HepG2 (cell line): Measurements from ENCODE around the gene CHST14. TPM values are rescaled to one million over a fixed set of nuclear protein-coding genes. Genes with fewer than 3 reads are reported as not detected.

Experiments used
- CBX1 ChIP-seq: IDR thresholded peaks from one replicate; pipeline ENCODE4 v1.6.1; 2016; ENCODE audit warnings: antibody characterized with exemption, low read depth
- FOXK1 ChIP-seq: sonication (generic); formaldehyde crosslinking; IDR thresholded peaks from 2 replicates; pipeline ENCODE4 v1.4.0; 2020; ENCODE audit warnings: low read depth, missing genetic modification reagents, borderline replicate concordance
- HCFC1 ChIP-seq: fragments of 150-350 bp; IDR thresholded peaks from 2 replicates; pipeline ENCODE4 v1.6.1; 2014; ENCODE audit warnings: low read depth, low read length
- HNF4A ChIP-seq: sonication (generic); formaldehyde crosslinking; IDR thresholded peaks from 2 replicates; pipeline ENCODE4 v1.4.0; 2020; ENCODE audit warnings: missing genetic modification reagents
- HNRNPLL ChIP-seq: fragments of 200-400 bp; formaldehyde crosslinking; IDR thresholded peaks from 2 replicates; pipeline ENCODE4 v1.6.1; 2017; ENCODE audit warnings: mild to moderate bottlenecking, low read depth, low read length; ENCODE audit not compliant: poor library complexity, severe bottlenecking
- JUN ChIP-seq: sonication (generic); formaldehyde crosslinking; IDR thresholded peaks from 2 replicates; pipeline ENCODE4 v1.4.0; 2020; ENCODE audit warnings: mild to moderate bottlenecking, missing genetic modification reagents
- MBD4 ChIP-seq: IDR thresholded peaks from 2 replicates; pipeline ENCODE4 v1.6.1; 2012; ENCODE audit warnings: low read length, inconsistent platforms, borderline replicate concordance
- MXI1 ChIP-seq: IDR thresholded peaks from 3 replicates; pipeline ENCODE4 v1.6.1; 2012; ENCODE audit warnings: low read depth, low read length, inconsistent platforms, borderline replicate concordance
- NCOA5 ChIP-seq: sonication (generic); formaldehyde crosslinking; IDR thresholded peaks from 2 replicates; pipeline ENCODE4 v1.4.0; 2020; ENCODE audit warnings: missing genetic modification reagents
- NFE2 ChIP-seq: sonication (generic); formaldehyde crosslinking; IDR thresholded peaks from 2 replicates; pipeline ENCODE4 v1.4.0; 2020; ENCODE audit warnings: missing genetic modification reagents
- NPAS2 ChIP-seq: sonication (generic); formaldehyde crosslinking; IDR thresholded peaks from 2 replicates; pipeline ENCODE4 v1.8.0; 2022; ENCODE audit warnings: mild to moderate bottlenecking, missing genetic modification reagents, borderline replicate concordance
- RAD21 ChIP-seq: fragments of 450-650 bp; formaldehyde crosslinking; IDR thresholded peaks from 2 replicates; pipeline ENCODE4 v1.5.0; 2020; ENCODE audit warnings: mild to moderate bottlenecking
- RBAK ChIP-seq: sonication (generic); formaldehyde crosslinking; IDR thresholded peaks from 2 replicates; pipeline ENCODE4 v1.5.1; 2020; ENCODE audit warnings: mild to moderate bottlenecking, missing genetic modification reagents
- RFX3 ChIP-seq: IDR thresholded peaks from 2 replicates; pipeline ENCODE4 v1.6.1; 2016; ENCODE audit warnings: missing biosample characterization, missing genetic modification reagents
- SATB2 ChIP-seq: sonication (generic); formaldehyde crosslinking; IDR thresholded peaks from 2 replicates; pipeline ENCODE4 v1.5.0; 2020; ENCODE audit warnings: missing genetic modification reagents
- WIZ ChIP-seq: sonication (generic); formaldehyde crosslinking; IDR thresholded peaks from 2 replicates; pipeline ENCODE4 v1.5.1; 2020; ENCODE audit warnings: mild to moderate bottlenecking, missing genetic modification reagents
- ZBTB3 ChIP-seq: sonication (generic); formaldehyde crosslinking; IDR thresholded peaks from 2 replicates; pipeline ENCODE4 v1.4.0; 2020; ENCODE audit warnings: low read depth, mild to moderate bottlenecking, moderate library complexity, missing genetic modification reagents, borderline replicate concordance
- ZNF557 ChIP-seq: sonication (generic); formaldehyde crosslinking; IDR thresholded peaks from 2 replicates; pipeline ENCODE4 v1.4.0; 2020; ENCODE audit warnings: missing genetic modification reagents
- ZNF781 ChIP-seq: sonication (generic); formaldehyde crosslinking; IDR thresholded peaks from 2 replicates; pipeline ENCODE4 v1.5.1; 2020; ENCODE audit warnings: borderline replicate concordance, mild to moderate bottlenecking, missing genetic modification reagents; ENCODE audit errors: not compliant biosample characterization
- ZNF839 ChIP-seq: sonication (generic); formaldehyde crosslinking; IDR thresholded peaks from 2 replicates; pipeline ENCODE4 v1.4.0; 2020; ENCODE audit warnings: missing genetic modification reagents, mild to moderate bottlenecking, borderline replicate concordance
- ZSCAN31 ChIP-seq: sonication (generic); formaldehyde crosslinking; IDR thresholded peaks from 2 replicates; pipeline ENCODE4 v1.5.0; 2020; ENCODE audit warnings: low read depth, mild to moderate bottlenecking, missing genetic modification reagents
- polyA plus RNA-seq, 8 experiments: library from polyadenylated mRNA; depleted of rRNA in 3 of 8; stranded (reverse) in 7 of 8; unstranded in 1 of 8; fragments of >200 nt; fragmentation: Illumina TruSeq in 4 of 8; extraction: Trizol in 4 of 8; gene quantifications; 2 replicates each; pipeline versions ENCODE4 v1.2.1 to v1.2.3, GENCODE V29; 2011 to 2016; ENCODE audit warnings: low read depth in 4 of 8, missing spikeins in 1 of 8, mixed read lengths in 1 of 8; ENCODE audit not compliant: insufficient read depth in 1 of 8
- total RNA-seq, 5 experiments: library from RNA; depleted of rRNA; stranded (reverse); fragments of >200 nt; fragmentation: Illumina TruSeq; extraction: Trizol; gene quantifications; 2 replicates each; pipeline ENCODE4 v1.2.3, GENCODE V29; 2016; ENCODE audit warnings: low read depth in 1 of 5
- TF ChIP-seq, protein P1 (sequence below): sonication (generic); formaldehyde crosslinking; IDR thresholded peaks from 2 replicates; pipeline ENCODE4 v1.5.1; 2020; ENCODE audit warnings: missing genetic modification reagents, mild to moderate bottlenecking, borderline replicate concordance
- TF ChIP-seq, protein P2 (sequence below): IDR thresholded peaks from 2 replicates; pipeline ENCODE4 v1.6.1; 2016; ENCODE audit warnings: missing compliant biosample characterization, missing genetic modification reagents, borderline replicate concordance
- TF ChIP-seq, protein P3 (sequence below): sonication (generic); formaldehyde crosslinking; IDR thresholded peaks from 2 replicates; pipeline ENCODE4 v1.5.0; 2020; ENCODE audit warnings: missing genetic modification reagents, mild to moderate bottlenecking, borderline replicate concordance
- TF ChIP-seq, protein P4 (sequence below), 2 experiments: fragments of 450-650 bp in 1 of 2; sonication (generic) in 1 of 2; formaldehyde crosslinking; IDR thresholded peaks; 2 replicates each; pipeline versions ENCODE4 v1.5.0 to v1.8.0; 2020 to 2022; ENCODE audit warnings: mild to moderate bottlenecking in 1 of 2, missing genetic modification reagents in 1 of 2
- TF ChIP-seq, protein P5 (sequence below): IDR thresholded peaks from 2 replicates; pipeline ENCODE4 v1.6.1; 2016; ENCODE audit warnings: missing compliant biosample characterization, missing genetic modification reagents, borderline replicate concordance

Gene CHST14
- total and polyA plus RNA-seq, 2 of the 13 experiments (the other 11 are each of a cell fraction or from before 2014, with no cell fraction given): 8.9 to 12.4 TPM

DNA sequence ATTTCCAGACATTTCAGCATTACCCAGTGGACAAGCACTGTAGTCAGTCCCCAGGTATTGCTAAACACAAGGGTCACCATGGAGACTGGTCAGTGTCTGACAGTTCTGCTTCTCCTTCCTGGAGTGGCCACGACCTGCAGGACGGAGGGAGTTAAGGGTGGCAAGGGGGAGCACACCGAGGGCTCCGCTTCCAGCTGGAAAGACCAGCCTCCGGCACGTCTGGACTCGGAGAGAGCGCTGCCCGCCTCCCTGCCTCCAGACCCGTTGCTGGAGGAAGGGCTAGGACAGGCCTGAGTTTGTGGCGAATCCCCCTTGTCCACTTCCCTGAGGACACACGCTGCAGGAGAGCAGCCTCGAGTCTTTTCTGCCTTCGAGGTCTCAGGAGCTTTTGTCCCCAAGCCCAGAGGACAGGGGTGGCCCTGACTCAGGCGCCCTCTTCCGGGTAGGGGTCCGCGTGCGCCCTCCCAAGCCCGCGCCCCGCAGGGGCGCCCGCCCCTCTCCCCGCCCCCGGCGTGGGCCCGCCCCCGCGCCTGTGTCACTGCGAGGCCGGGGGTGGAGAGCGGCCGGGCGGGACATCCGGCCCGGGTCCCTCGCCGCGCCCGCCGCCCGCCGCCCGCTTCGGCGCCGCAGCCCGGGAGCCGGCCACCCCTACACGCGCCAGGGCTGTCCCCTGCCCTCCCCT is at the start of gene CHST14 (continued):
- TF ChIP-seq MXI1 (no peak), MBD4 (no peak), HCFC1 (no peak), ZBTB3 (CRISPR knock-in tag) (no peak), RFX3 (CRISPR knock-in tag) (no peak), ZSCAN31 (CRISPR knock-in tag) (no peak; the same call in 1 of the 2 replicates), NPAS2 (CRISPR knock-in tag) (no peak), RBAK (CRISPR knock-in tag) (no peak), NCOA5 (CRISPR knock-in tag) (no peak), HNF4A (CRISPR knock-in tag) (peak; percentile 8; the same call in 1 of the 2 replicates), JUN (CRISPR knock-in tag) (no peak), ZNF839 (CRISPR knock-in tag) (no peak), NFE2 (no peak), WIZ (CRISPR knock-in tag) (no peak), SATB2 (CRISPR knock-in tag) (no peak), FOXK1 (CRISPR knock-in tag) (no peak), CBX1 (peak; percentile 70), RAD21 (CRISPR knock-in tag) (peak; percentile 51), ZNF781 (CRISPR knock-in tag) (no peak), HNRNPLL (no peak), ZNF557 (CRISPR knock-in tag) (no peak)
- TF ChIP-seq, protein P1, sequence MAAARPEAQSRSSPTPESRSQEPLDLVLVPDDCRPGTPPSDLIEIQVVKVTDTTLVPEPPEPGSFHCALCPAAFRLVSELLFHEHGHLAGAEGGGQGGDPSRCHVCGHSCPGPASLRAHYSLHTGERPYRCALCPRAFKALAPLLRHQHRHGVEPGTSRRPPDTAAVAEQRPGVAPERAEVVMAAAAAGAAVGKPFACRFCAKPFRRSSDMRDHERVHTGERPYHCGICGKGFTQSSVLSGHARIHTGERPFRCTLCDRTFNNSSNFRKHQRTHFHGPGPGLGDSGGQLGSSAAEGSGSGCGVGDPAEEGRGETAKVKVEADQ (CRISPR knock-in tag): no peak
- TF ChIP-seq, protein P2, sequence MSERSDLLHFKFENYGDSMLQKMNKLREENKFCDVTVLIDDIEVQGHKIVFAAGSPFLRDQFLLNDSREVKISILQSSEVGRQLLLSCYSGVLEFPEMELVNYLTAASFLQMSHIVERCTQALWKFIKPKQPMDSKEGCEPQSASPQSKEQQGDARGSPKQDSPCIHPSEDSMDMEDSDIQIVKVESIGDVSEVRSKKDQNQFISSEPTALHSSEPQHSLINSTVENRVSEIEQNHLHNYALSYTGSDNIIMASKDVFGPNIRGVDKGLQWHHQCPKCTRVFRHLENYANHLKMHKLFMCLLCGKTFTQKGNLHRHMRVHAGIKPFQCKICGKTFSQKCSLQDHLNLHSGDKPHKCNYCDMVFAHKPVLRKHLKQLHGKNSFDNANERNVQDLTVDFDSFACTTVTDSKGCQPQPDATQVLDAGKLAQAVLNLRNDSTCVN (CRISPR knock-in tag): peak; percentile 57; the same call in 1 of the 2 replicates
- TF ChIP-seq, protein P3, sequence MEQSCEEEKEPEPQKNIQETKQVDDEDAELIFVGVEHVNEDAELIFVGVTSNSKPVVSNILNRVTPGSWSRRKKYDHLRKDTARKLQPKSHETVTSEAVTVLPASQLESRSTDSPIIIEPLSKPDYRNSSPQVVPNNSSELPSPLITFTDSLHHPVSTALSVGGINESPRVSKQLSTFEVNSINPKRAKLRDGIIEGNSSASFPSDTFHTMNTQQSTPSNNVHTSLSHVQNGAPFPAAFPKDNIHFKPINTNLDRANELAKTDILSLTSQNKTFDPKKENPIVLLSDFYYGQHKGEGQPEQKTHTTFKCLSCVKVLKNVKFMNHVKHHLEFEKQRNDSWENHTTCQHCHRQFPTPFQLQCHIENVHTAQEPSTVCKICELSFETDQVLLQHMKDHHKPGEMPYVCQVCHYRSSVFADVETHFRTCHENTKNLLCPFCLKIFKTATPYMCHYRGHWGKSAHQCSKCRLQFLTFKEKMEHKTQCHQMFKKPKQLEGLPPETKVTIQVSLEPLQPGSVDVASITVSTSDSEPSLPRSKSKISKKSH (CRISPR knock-in tag): no peak; the same call in 1 of the 2 replicates
- TF ChIP-seq, protein P4, sequence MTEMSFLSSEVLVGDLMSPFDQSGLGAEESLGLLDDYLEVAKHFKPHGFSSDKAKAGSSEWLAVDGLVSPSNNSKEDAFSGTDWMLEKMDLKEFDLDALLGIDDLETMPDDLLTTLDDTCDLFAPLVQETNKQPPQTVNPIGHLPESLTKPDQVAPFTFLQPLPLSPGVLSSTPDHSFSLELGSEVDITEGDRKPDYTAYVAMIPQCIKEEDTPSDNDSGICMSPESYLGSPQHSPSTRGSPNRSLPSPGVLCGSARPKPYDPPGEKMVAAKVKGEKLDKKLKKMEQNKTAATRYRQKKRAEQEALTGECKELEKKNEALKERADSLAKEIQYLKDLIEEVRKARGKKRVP (CRISPR knock-in tag; IDR thresholded peaks at IDR 0.05): no peak
- TF ChIP-seq, protein P5, sequence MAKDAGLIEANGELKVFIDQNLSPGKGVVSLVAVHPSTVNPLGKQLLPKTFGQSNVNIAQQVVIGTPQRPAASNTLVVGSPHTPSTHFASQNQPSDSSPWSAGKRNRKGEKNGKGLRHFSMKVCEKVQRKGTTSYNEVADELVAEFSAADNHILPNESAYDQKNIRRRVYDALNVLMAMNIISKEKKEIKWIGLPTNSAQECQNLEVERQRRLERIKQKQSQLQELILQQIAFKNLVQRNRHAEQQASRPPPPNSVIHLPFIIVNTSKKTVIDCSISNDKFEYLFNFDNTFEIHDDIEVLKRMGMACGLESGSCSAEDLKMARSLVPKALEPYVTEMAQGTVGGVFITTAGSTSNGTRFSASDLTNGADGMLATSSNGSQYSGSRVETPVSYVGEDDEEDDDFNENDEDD: peak; percentile 42; the same call in 1 of the 2 replicates
